MM.1S (cell line): ENCODE results near the gene RRP12.

Experiments used
- EZH2 ChIP-seq: fragments of 300-600 bp; sonication (generic); optimal IDR thresholded peaks from 2 replicates; pipeline ENCODE3; 2017; ENCODE audit warnings: low read depth, mild to moderate bottlenecking, antibody characterized with exemption, low read length, mixed read lengths
- EZH2phosphoT487 ChIP-seq: fragments of 300-600 bp; sonication (generic); IDR thresholded peaks from 2 replicates; pipeline ENCODE4 v1.6.1; 2018; ENCODE audit warnings: antibody characterized with exemption, low read length
- TF ChIP-seq, protein P1 (sequence below): fragments of 300-600 bp; sonication (generic); IDR thresholded peaks from 2 replicates; pipeline ENCODE4 v1.5.1; 2016; ENCODE audit warnings: antibody characterized with exemption, low read length, mixed read lengths

- TF ChIP-seq, protein P1, sequence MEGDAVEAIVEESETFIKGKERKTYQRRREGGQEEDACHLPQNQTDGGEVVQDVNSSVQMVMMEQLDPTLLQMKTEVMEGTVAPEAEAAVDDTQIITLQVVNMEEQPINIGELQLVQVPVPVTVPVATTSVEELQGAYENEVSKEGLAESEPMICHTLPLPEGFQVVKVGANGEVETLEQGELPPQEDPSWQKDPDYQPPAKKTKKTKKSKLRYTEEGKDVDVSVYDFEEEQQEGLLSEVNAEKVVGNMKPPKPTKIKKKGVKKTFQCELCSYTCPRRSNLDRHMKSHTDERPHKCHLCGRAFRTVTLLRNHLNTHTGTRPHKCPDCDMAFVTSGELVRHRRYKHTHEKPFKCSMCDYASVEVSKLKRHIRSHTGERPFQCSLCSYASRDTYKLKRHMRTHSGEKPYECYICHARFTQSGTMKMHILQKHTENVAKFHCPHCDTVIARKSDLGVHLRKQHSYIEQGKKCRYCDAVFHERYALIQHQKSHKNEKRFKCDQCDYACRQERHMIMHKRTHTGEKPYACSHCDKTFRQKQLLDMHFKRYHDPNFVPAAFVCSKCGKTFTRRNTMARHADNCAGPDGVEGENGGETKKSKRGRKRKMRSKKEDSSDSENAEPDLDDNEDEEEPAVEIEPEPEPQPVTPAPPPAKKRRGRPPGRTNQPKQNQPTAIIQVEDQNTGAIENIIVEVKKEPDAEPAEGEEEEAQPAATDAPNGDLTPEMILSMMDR: no peak
- TF ChIP-seq EZH2 (no peak), EZH2phosphoT487 (no peak)
Measured at GRCh38 chr10:97396056-97396455, 5.1 kb downstream of the RRP12 start.
